ENCODE data around the gene KRTAP10-2.
"Not testable (repeated sequence)": the region's sequence is repeated elsewhere in the genome, so short reads cannot be mapped to it uniquely, and the experiment has no call there.

The KRTAP10-2 gene, protein sequence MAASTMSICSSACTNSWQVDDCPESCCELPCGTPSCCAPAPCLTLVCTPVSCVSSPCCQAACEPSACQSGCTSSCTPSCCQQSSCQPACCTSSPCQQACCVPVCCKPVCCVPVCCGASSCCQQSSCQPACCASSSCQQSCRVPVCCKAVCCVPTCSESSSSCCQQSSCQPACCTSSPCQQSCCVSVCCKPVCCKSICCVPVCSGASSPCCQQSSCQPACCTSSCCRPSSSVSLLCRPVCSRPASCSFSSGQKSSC

DNA sequence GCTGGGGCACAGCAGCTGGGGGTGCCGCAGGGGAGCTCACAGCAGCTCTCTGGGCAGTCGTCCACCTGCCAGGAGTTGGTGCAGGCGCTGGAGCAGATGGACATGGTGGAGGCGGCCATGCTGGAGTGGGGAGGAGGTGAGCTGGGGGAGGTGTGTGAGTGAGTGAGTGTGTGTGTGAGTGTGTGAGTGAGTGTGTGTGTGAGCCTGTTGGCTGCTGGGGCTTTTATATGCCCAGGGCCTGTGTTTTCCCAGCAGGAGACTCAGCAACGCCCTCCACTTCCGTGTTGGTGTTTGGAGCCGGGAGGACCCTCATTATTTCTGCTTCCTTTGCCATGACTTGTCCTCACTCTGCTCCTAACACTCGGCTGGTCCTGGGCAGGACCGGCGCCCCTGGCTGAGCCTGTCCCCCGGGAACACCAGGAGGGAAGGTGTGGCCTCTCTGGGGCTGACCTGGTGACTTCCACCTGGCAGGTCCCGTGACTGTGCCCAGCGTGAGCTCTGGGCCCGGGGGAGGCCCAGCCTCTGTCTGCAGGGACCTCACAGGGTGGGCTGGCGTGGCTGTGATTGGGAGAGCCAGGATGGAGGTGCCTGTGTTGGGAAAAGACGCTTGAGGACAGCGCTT, at the start of gene KRTAP10-2:
KRTAP10-2 (minus strand) TSS at position 166 of the 622 bp plus-strand sequence; CDS start at position 119, 47 bp downstream.
- no peak for DNase-seq

DNA sequence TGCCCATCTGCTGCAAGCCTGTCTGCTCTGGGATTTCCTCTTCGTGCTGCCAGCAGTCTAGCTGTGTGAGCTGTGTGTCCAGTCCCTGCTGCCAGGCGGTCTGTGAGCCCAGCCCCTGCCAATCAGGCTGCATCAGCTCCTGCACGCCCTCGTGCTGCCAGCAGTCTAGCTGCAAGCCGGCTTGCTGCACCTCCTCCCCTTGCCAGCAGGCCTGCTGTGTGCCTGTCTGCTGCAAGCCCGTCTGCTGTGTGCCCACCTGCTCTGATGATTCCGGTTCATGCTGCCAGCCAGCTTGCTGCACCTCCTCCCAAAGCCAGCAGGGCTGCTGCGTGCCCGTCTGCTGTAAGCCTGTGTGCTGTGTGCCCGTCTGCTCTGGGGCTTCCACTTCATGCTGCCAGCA, 49.8 kb upstream of the KRTAP10-2 start:
- not testable (repeated sequence) for DNase-seq

DNA sequence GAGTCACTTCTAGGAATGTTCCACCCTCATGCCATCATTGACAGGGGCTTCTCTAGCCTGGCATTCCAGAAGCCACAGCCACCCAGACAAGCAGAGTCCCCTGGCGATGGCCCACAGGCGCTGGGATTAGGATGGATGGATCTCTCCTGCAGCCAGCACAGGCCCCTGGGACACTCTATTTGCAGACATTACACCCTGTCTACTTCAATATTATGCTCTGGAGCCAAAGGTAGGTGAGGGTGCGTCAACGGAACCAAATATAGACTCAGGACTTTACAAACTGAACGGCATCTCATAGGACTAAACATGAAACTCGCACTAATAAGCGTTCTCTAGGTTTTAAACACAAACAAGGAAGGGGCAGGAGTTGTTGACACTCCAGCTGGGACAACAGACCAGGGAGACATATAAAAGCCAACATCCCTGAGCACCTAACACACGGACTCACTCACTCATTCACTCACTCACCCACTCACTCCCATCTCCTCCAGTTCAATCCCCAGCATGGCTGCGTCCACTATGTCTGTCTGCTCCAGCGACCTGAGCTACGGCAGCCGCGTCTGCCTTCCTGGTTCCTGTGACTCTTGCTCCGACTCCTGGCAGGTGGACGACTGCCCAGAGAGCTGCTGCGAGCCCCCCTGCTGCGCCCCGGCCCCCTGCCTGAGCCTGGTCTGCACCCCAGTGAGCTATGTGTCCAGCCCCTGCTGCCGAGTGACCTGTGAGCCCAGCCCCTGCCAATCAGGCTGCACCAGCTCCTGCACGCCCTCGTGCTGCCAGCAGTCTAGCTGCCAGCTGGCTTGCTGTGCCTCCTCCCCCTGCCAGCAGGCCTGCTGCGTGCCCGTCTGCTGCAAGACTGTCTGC, 49.0 kb upstream of the KRTAP10-2 start, which contains the start of gene KRTAP10-7:
KRTAP10-7 (plus strand) TSS at position 480 of the 861 bp plus-strand sequence; CDS start at position 505, 25 bp downstream.
- DNase-seq: not testable (repeated sequence)

DNA sequence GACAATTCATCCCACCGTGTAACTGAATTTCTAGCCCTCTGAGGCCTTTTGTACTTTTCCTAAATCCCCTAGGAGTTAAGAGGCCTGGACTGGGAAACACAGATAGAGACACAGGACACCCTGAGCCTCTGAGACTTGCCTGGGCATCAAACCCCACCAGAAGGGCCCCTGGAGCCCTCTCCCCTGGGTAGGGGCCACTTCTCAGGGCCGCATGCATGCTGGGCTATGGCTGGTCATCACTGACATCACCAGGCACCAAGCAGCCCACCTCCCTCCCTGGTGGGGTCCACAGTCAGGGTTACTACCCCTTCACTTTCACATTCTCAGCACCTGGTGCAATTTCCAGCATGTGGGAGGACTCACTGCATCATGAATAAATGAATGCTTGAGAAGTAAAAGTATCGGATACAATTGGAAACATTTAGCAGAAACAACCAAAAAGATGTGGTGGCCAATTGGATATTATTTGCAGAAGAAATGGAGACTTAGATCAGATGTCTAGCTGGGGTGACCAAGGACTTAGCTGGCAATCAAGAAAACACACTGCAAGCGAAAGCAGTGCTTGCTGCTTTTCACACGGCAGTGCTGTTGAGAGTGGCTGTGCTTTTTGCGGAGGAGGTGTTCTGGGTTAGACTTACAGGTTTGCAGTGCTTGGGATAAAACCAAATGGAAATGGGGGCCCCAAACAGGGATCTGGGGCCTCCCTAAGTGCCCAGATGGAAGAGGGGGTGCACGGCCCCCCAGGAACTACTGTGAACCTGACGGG, 48.1 kb upstream of the KRTAP10-2 start:
- DNase-seq: no peak

DNA sequence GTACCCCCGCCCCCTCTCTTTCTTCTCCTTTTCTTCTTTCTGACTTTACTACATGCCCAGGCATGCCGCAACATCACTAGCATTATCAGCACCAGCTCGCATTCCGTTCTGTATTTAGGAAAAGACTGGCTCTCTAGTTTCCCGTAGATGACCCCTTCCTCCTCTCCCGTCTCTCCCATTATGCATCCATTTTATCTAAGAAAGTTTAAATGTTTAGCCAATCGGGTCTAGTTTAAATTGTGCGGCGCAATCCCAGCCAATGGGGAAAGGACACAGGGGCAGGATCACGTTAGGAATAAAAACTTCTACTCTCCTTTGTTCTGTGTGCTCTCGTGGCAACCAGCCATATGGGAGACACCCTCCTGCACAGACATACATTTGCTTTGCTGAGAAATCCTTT, 46.8 kb upstream of the KRTAP10-2 start:
- no peak for DNase-seq

DNA sequence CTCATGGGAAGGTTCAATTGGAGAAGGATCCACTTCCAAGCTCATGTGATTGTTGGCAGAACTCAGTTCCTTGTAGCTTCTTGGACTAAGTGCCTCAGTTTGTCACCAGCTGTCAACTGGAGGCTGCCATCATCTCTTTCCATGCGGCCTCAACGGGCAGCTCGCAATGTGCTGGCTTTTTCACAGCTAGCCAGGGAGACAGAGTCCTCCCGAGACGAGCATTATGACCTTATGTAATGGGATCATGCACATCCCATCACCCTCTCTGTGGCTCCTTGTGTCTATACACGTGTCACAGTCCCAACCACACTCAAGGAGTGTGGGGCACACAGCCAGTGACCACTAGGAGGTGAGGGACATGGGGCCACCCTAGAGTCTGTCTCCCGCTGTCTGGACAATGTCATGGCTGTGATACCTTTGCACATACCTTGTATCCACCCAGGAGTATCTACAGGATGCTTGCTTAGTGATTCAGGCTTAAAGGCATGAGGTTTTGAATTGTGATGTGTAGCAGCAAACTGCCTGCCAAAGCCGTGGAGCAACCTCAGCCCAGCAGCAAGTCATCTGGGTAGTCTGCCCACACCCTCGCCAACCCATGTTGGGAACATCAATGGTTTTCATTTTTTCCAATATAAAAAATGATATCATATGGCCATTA, 44.9 kb upstream of the KRTAP10-2 start:
- no peak for DNase-seq

DNA sequence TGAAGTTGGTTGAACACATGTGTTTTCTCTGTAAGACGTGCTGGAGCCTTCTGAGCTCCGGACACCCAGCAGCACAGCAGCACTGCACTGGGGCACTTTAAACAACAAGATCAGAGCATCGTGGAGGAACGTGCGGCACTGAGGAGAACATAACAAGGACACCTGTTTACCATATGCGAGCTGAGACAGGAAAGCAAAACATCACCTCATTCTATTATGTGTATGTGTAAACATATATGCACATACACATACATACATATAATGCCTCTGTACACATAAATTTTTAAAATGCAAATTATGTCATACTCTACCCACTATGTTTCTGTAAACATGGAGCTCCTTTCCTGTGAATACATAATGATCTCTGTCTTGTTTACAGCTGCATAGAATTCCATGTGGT, 44.2 kb upstream of the KRTAP10-2 start:
- no peak for DNase-seq

DNA sequence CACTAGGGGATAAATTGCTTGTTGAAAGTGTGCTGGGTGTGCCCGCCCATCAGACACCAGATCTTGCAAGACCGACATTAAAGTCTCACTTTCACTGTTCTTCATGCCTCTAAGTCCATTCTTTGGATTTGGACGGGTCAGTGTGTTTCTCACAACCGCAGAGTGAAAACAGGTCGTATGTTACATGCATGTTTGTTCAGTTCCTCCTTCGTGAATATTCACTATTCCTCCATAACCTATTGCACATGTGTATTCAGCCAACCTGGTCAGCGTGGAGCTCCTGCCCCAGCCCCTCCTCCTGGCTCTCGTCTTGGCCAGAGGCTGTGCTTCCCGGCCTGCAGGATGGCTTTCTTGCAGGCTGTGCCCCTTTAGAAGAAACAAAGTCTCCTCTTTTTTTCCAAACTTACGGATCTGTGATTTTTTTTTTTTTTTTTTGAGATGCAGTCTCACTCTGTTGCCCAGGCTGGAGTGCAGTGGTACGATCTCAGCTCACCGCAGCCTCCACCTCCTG, 43.2 kb upstream of the KRTAP10-2 start:
- DNase-seq: no peak

DNA sequence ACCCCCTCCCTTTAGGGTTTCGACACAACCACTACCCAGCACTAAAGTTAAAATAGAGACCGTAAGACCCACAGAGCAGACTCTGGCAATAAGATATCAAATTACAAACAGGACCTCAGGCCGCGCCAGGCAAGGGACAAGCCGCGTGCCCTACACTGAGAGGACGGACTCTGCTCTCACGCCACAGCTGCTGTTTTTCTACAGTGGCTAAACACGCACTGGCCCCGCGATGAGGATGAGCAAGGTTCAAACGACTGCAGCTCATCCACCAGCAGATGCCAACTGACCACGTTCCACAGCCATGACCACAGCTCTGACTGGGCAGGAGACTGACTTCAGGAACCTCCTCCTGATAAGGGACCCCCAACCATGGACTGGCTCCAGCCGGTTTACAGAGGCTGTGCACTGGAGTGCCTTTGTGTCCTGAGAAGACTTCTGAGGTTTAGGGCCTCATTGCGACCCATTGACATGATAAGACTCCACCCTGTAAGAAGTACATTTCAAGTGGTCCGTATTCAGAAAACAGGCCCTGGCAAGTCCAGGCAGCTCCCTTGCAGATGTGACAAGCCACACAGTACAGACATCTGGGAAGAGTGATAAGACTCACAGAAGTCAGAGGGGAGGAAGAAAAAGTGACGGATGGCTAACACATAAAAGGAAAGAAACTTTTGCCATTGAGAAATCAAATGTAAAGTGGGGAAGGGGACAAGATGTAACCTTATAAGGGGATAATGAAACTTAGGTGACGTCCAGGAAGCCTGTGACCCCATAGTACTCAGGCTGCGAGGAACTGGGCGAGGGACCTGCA, 42.5 kb upstream of the KRTAP10-2 start:
- no peak for DNase-seq

DNA sequence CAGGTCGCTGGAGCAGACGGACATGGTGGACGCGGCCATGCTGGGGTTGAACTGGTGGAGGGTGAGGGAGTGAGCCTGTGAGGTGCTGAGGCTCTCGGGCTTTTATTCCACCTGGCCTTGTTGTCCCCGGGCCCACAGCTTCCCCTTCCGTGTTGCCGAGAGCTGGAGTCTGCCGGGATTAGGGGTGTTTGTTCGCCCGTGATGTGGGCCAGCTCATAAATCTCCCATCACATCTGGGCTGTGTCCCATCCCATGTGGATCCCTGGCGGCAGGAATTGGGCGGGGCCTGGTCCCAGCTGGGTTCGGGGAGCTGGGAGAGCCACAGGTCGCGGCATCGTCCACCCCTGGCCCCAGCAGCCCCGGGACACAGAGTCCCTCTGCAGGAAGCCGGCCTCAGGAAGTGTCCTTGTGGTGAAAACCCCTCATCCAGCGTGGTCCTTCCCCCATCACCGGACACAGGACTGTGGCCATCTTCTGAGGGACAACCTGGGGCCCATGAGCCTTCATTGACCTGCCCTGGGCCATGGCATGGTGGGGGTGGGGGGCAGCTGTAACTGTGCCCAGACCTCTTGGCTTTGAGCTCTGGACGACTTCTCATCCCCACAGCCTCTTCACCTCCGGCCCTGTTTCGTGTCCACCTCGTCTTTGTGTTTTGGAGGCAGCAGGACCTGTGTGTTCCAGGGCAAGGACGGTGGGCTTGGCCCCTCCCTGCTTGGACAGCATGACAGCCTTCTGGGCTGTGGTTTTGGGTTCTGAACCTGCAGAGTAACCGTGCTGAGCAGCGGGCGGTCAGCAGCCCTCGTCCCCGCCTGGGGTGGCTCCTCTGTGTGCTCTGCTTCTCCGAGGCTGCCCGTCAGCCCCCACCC, 41.4 kb upstream of the KRTAP10-2 start, which contains the start of gene KRTAP10-6:
KRTAP10-6 (minus strand) TSS at position 60 of the 866 bp plus-strand sequence; CDS start at position 39, 21 bp downstream.
- DNase-seq: no peak

DNA sequence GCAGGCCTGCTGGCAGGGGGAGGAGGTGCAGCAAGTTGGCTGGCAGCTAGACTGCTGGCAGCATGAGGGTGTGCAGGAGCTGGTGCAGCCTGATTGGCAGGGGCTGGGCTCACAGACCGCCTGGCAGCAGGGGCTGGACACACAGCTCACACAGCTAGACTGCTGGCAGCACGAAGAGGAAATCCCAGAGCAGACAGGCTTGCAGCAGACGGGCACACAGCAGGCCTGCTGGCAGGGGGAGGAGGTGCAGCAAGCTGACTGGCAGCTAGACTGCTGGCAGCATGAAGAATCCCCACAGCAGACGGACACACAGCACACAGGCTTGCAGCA, 40.5 kb upstream of the KRTAP10-2 start:
- DNase-seq: not testable (repeated sequence)

DNA sequence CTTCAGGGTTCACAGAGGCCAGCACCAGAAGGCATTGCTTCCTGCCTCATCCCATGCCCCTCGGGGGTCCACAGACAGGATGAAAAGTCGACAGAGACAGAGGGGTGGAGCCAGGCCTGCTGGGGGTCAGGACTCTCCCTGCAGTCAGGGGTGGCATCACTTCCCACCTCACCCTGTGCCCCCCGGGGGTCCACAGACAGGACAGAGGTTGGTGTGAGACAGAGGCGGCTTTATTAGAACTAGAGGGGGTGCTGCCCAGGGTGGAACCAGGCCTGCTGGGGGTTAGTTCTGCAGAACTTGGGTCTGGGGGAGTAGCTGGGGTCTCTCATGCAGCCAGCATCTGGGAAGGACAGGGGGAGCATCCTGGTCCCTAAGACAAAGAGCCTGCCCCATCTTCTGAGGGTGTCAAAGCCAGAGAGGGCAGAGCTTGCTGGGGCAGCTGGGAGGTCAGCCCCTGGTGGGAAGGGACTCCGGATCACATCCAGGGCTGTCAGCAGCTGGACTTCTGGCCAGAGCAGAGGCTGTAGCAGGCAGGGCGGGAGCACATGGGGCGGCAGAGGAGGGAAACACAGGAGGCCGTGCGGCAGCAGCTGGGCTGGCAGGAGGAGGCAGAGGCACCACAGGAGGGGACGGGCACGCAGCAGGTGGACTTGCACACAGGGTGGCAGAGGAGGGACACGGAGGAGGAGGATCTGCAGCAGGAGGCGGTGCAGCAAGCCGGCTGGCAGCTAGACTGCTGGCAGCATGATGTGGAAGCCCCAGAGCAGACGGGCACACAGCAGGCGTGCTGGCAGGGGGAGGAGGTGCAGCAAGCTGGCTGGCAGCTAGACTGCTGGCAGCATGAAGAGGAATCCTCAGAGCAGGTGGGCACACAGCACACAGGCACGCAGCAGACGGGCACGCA, 39.8 kb upstream of the KRTAP10-2 start:
- not testable (repeated sequence) for DNase-seq

DNA sequence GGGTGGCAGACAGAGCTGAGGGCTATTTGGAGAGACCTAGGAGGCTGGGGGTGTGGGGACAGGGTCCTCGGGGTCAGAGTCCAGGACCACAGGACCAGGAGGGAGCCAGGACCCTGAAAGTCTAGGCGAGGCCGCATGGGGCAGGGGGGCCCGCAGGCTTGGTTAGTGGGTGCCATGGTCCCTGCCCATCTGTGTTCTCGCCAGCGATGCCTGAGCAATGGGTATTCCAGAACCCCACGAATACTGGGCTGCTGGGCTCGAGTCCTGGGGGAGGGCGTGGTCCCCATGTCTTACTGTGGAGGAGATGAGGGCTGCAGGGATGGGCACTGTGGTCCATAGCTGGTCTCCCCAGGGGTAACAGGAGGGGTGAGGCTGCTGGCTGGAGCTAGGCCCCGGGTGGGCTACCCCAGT, 39.0 kb upstream of the KRTAP10-2 start:
- no peak for DNase-seq

DNA sequence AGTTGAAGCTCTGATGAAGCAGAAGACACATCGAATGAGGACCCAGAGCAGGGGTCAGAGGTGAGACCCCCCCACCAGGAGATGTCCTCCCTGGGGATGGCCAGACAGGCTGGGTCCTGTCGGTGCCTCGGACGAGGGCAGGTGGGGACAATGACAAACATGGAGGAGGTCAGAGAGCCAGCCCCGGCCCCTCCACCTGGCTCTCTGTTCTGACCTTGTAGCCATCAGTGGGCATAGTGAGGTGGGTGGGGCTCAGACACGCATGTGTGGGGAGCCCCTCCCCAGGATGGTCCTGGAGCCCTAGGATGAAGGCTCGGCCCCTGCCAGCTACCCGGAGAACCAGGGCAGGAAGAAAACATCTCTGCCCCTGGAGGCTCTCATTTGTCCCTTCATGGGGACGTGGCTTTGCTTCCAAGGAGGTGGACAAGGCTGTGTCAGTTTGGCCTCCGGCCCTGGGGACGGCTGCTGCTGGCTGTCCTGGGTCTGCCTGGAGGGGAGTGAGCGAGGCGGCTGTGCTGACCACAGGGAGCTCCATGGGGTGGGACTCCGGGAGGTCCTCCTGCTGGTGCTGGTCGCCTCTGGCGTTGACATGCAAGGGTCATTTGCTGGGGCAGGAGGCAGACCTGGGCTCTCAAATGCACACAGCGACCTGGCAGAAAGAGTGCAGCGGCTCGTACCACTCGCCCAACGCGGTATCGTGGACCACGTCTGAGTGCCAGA, 38.4 kb upstream of the KRTAP10-2 start:
- no peak for DNase-seq

DNA sequence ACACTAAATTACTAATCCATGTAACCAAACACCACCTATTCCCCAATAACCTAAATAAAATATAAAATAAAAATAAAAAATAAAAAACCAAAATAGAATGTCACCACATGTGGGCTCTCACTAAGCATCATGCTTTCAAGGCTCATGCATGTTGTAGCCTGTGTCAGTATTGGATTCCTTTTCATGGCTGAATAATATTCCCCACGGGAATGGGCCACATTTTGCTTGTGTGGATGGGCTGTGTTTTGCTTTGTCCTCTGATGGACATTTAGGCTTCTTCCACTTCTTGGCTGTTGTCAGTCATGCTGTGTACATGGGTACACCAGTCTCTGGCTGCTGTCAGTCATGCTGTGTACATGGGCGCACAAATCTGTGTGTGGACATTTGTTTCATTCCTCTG, 37.8 kb upstream of the KRTAP10-2 start:
- DNase-seq: no peak

DNA sequence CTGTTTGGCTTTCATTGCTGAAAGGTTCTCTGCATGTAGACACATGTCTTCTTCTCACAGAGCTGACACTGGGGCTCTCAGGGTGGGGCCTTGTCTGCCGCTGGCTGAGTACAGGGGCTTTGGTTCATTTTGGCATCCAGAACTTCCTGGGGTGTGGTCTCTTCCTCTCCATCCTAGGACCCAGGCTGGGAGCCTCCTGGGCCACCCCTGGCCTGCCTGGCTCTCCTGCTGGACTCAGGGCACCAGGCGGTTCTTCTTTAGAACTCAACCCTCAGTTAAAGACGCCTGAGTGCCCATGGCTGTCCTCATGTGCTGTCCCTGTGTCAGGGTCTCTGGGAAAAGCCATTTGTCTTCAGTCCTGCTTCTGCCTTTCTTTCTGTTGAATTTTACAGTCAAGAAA, 34.6 kb upstream of the KRTAP10-2 start:
- no peak for DNase-seq

DNA sequence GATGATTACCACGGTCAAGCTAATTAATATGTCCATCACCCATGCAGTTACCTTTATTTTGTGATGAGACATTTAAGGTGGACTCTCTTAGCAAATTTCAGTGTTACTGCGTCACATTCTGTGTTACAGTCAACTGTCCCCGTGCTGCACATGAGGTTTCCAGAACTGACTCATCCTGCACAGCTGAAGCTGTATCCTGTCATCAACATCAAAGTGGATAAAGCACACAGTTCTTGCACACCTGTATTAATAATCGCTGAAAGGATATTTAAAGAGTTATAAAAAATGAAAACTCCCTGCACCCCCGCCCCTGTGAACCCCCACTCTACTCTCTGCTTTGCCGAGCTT, 32.5 kb upstream of the KRTAP10-2 start:
- no peak for DNase-seq

DNA sequence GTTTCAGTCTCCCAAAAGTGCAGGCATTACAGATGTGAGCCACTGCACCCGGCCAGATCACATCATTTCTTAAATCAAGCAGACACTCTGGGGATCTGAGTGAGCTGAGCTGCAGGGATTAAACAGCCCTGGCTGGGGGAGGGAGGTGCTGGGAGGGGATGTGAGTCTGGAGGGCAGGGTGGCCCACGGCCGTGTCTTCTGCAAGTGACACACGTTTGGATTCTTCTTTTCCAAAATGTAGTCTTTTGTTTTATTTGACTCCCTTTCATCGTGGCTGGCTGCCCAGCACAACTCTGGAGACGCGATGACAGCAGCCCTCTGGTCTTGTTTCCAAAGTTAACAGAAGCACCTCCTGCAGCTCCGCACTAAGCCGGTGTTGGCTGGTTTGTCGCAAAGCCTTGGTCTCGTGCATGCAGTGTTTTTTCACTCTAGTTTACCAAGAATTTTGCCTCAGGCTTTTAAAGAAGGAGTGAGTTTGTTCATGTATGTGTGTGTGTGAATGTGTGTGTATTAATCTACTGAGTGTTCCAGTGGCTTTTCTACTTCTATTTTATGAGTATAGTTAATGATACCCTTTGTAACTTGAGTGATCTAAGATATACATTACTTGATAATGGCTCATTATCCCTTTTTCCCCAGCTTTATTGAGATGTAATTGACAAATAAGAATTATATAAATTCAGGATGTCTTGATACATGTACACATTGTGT, 31.9 kb upstream of the KRTAP10-2 start:
- no peak for DNase-seq
